ENCODE measurements around the gene TMEM164.
A peak's percentile ranks its signal among the peaks of the same experiment; 100 is the strongest.

TMEM164 gene

DNA sequence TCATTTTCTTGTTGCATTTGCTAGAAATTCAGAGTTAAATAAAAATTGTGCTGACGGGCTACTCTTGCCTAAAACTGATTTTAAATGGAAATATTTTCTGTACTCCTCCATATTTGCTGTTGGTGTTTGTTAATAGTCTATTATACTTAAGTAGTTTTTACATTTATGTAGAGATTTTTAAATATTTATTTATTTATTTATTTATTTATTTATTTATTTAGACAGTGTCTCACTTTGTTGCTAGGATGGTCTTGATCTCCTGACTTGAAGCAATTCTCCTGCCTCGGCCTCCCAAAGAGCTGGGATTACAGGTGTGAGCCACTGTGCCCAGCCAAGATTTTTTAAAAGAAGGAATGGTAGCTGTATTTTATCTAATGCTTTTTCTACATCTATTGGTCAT lies 68.1 kb downstream of the TMEM164 start:
- in situ Hi-C loops (cut with HindIII; ENCODE audit: low pct_unique_long_range_greater_than_20kb, low sequenced_read_pairs), result no loop called here
- TF ChIP-seq JUND (IDR thresholded peaks at IDR 0.05; ENCODE audit: low read depth), result no peak
- no peak for DNase-seq (ENCODE audit: low read depth in 1 of 2, low spot score in 1 of 2)

DNA sequence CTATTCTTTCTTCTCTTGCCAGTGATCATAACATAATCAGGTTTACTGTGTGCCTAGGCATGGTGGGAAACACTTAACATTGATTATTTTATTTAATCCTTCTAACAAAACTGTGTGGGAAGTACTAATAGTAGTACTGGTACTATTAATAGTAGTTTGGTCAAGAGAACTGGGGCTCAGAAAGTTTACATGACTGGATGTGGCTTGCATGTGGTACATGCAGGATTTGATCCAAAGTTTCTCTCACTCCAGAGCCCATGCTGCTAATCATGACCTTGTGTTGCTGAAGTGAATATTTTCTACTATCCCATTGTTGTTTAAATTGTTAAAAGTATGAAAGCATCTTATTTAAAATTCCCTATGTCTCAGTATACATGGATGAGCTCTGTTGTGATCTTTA lies 78.4 kb downstream of the TMEM164 start:
- DNase-seq (ENCODE audit: low read depth in 1 of 2, low spot score in 1 of 2), result no peak
- in situ Hi-C loops (cut with HindIII; ENCODE audit: low pct_unique_long_range_greater_than_20kb, low sequenced_read_pairs), result no loop called here
- TF ChIP-seq JUND (IDR thresholded peaks at IDR 0.05; ENCODE audit: low read depth), result no peak

DNA sequence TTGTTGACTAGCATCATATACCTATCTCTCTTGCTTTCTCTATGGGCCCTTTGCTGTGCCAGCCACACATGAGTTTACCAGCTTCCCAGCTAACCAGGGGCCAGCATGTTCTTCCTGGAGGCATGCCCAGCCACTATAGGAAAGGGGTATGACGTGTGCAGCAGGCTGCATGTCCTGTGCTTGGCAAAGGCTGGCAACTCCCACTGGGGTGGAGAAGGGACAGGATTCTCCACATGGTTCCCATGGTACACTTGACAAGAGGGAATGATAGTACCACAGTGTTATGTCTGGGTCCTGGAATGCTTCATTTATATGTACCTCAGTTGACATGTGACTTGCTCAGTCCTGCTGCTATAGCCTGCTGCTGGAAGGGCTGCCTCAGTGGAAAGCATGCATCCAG lies 78.8 kb downstream of the TMEM164 start:
- no peak for DNase-seq (ENCODE audit: low read depth in 1 of 2, low spot score in 1 of 2)
- in situ Hi-C loops (cut with HindIII; ENCODE audit: low pct_unique_long_range_greater_than_20kb, low sequenced_read_pairs), result no loop called here

DNA sequence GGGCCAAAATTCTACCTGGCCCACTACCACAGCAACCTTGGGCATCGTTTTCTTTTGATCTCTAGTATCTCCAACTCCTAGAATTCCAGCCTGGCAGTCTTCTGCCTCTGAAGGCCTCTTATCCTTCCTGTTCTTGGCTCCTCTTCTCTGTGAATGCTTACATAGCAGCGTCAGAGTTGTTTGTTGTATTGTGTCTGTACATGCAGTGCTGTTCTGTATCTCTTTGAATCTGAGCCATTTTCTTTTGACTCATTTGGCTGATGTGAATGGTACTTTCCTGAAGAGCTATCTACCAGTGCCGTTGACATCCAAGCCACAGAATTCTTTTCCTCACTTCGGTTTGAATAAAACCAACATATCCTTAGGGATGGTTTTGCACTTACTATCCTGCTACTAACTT lies 79.2 kb downstream of the TMEM164 start:
- in situ Hi-C loops (cut with HindIII; ENCODE audit: low pct_unique_long_range_greater_than_20kb, low sequenced_read_pairs), result no loop called here
- TF ChIP-seq JUND (IDR thresholded peaks at IDR 0.05; ENCODE audit: low read depth), result no peak
- DNase-seq (ENCODE audit: low read depth in 1 of 2, low spot score in 1 of 2), result peak in 1 of 2 experiments; percentile 2

More for the DNA sequence above, 78.8 kb downstream of the TMEM164 start:
- no peak for TF ChIP-seq JUND (IDR thresholded peaks at IDR 0.05; ENCODE audit: low read depth)

DNA sequence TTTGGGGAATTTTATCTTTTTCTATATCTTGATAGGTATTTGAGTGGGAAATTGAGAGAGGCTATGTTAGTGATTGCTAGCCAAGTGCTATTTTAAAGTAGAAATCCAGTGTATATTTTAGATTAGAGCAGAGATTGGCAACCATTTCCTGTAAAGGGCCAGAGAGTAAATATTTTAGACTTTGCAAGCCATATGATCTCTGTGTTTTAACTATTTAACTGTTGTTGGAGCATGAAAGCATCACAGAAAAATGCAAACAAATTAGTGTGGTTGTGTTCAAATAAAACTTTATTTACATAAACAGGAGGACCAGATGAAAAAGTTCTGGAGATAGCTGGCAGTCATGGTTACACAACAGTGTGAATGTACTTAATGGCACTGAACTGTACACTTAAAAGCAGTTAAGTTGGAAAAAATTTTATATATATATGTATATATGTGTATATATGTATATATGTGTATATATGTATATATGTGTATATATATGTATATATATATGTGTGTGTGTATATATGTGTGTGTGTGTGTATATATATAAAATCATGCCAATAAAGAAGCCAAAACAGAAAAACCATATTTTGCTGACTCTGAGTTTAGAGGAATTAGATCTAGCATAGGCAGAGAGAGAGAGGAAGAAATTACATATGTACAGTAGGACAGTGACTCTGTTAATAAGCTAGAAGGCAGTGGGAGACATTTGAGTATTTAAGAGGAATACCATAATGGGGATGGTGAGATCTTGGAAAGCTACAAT lies 83.4 kb downstream of the TMEM164 start:
- in situ Hi-C loops (cut with HindIII; ENCODE audit: low pct_unique_long_range_greater_than_20kb, low sequenced_read_pairs), result no loop called here
- TF ChIP-seq JUND (IDR thresholded peaks at IDR 0.05; ENCODE audit: low read depth), result 0 out of 2 replicates have a peak, but pooled peaks have one; percentile 10
- peak in 1 of 2 experiments; percentile 6 for DNase-seq (ENCODE audit: low read depth in 1 of 2, low spot score in 1 of 2)

DNA sequence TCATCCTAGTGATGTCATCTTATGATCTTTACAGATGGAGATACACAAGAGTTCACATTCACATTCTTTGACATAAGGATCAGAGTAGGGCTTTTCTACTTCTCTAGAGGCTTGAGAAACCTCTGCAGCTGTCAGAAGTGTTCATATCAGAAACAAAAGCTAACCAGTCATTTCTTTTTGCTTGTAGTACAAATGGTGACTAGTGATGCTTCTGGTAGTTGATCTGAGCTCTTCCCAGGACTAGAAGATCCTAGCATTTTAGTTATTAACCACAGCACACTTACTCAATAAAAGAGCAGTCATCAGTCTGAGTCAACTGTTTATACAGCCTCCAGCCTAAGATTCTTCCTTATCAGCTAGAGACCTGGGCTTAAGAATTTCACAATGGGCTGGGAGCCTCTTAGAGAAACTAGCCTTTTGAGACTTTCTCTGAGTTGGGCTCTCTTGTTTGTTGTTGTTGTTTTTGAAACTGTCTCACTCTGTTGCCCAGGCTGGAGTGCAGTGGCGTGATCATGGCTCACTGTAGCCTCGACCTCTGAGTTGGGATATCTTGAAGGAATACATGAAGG lies 84.1 kb downstream of the TMEM164 start:
- no peak for DNase-seq (ENCODE audit: low read depth in 1 of 2, low spot score in 1 of 2)
- in situ Hi-C loops (cut with HindIII; ENCODE audit: low pct_unique_long_range_greater_than_20kb, low sequenced_read_pairs), result no loop called here

DNA sequence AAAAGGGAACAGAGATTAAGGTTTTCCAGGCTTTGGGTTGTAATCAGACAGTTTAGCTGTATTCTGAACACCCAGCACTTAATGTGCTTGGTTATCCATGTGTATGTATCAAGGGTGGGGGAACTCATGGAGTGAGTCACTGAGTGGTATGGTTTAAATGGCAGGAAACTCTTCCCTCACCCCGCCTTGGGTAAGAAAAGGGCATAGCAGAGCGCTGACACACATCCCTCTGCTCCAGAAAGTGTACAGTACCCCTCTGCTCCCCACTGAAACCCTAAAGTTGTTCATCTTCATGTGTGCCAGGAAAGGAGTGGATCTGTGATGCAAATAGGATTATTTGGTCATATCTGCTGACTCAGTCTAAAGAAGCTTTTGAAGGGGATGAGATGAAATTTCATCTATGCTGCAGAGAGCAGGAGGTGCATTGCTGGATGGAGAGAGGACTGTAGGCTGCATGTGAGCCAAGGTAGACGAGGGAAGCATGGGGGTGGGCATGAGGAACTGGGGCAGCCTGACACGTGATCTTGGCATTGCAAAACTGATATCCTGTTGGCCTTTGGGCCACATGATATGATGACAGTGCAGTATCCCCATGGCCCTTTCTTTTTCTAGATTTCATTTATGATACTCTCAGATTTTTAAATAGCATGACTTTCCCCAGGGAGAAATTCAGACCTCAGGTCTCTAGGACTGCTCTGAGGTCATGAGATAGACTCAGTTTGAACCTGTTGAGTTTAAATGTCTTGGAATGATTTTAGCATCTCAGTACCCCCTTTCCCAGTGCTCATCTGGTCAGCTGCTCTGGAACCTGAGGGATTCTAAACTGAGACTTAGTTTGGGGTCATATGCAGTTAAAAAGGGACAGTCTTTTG lies 84.8 kb downstream of the TMEM164 start:
- in situ Hi-C loops (cut with HindIII; ENCODE audit: low pct_unique_long_range_greater_than_20kb, low sequenced_read_pairs), result no loop called here
- no peak for TF ChIP-seq JUND (IDR thresholded peaks at IDR 0.05; ENCODE audit: low read depth)
- DNase-seq (ENCODE audit: low read depth in 1 of 2, low spot score in 1 of 2), result no peak

More for the DNA sequence above, 84.1 kb downstream of the TMEM164 start:
- no peak for TF ChIP-seq JUND (IDR thresholded peaks at IDR 0.05; ENCODE audit: low read depth)

DNA sequence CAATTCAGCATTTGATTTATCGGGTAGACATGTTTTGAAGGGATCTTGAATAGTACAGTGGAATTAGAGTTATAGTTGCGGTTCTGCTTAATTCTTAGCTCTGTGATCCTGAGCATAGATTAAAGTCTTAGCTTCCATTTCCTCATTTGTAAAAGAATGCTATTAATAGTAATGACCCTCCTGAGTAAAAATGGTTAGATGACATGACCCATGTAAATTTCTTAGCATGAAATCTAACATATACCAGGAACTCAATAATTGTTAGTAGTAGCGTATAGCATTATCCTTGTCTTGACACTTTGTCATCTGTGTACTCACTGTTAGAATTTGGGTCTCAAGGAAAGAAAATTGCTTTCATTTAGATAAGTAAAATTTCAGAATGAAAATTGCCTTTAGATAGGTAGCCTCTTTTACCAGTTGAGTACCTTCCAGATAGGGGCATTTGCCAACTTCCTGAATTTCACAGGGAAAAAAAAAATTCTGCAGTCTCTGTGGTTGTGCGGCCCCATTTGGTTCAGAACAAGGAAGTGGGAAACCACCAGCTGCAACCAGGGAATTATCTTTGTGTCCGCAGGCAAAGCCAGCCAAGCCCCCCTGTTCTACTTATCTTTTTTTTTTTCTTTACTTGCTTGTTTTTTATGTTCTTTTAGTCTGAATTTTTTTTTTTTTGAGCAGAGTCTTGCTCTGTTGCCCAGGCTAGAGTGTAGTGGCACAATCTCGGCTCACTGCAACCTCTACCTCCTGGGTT lies 86.9 kb downstream of the TMEM164 start:
- TF ChIP-seq JUND (IDR thresholded peaks at IDR 0.05; ENCODE audit: low read depth), result no peak
- in situ Hi-C loops (cut with HindIII; ENCODE audit: low pct_unique_long_range_greater_than_20kb, low sequenced_read_pairs), result no loop called here
- DNase-seq (ENCODE audit: low read depth in 1 of 2, low spot score in 1 of 2), result no peak

DNA sequence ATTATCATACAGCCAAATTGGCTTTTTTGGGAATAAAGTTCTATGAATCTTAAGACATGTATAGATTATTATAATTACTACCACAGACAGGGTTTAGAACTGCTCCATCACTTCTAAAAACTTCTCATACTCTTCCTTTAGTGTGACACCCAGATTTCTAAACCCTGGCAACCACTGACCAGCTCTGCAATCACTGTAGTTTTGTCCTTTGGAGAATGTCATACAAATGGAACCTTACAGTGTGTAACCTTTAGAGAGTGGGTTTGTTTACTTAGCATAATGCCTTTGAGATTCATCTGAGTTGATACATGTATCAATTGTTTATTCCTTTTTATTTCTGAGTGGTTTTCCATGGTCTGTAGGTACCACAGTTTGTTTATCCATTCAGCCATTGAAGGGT lies 95.0 kb downstream of the TMEM164 start:
- no peak for DNase-seq (ENCODE audit: low read depth in 1 of 2, low spot score in 1 of 2)
- in situ Hi-C loops (cut with HindIII; ENCODE audit: low pct_unique_long_range_greater_than_20kb, low sequenced_read_pairs), result no loop called here
- TF ChIP-seq JUND (IDR thresholded peaks at IDR 0.05; ENCODE audit: low read depth), result no peak

DNA sequence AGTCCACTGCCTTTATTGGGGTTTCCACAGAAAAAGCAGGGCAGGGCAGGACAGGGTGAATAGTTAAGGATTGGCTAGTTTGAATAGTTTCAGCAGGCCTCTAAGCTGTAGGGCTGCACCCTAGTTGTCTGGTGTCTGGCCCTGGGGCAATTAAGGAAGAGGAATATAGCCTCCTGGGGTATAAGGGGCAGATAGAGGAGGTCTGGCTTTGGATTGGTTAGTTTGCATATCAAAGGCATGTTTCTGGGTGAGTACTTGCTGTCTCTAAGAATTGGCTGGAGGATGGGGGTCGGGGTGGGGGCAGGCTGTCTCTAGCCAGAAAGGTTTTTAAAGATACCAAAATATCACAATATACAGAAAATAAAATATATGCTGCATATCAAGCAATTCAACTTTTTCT lies 100.4 kb downstream of the TMEM164 start:
- no peak for TF ChIP-seq JUND (IDR thresholded peaks at IDR 0.05; ENCODE audit: low read depth)
- in situ Hi-C loops (cut with HindIII; ENCODE audit: low pct_unique_long_range_greater_than_20kb, low sequenced_read_pairs), result no loop called here
- DNase-seq (ENCODE audit: low read depth in 1 of 2, low spot score in 1 of 2), result no peak

DNA sequence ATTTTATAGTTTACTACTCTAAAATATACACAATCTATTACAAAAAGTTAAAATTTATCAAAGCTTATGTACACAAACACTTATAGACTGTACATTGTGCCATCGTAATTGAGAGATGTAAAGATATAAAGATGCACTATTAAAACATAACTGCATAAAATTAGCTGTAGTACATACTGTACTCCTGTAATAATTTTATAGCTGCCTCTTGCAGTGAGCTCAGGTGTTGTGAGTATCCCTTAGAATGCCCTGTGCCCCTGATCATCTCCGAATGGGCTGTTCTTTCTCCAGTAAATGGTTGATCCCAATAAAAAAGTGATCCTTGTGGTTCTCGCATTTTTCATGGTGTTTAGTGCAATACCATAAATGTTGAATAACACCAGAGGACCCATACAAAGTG lies 101.2 kb downstream of the TMEM164 start:
- no peak for TF ChIP-seq JUND (IDR thresholded peaks at IDR 0.05; ENCODE audit: low read depth)
- DNase-seq (ENCODE audit: low read depth in 1 of 2, low spot score in 1 of 2), result no peak
- in situ Hi-C loops (cut with HindIII; ENCODE audit: low pct_unique_long_range_greater_than_20kb, low sequenced_read_pairs), result no loop called here

DNA sequence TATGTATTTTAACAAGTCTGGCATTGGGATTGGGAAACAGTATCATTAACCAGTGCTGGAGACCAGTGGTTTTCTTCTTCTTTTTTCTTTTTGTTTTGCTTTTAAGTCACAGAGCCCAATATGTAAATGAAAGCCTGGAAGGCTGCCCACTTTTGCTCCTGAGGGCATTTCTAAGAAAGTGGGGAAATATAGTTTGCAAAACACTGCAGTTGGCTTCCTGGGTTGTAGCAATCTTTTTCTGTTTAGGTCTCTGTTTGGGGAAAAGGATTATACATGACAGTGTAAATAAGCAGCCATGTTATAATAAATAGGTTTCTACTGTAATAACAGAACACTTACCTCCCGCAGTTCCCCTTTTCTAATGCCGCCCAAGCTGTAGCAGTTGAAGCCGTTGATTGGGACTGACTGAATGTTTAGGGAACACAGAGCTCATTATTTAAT lies 105.5 kb downstream of the TMEM164 start:
- no peak for TF ChIP-seq JUND (IDR thresholded peaks at IDR 0.05; ENCODE audit: low read depth)
- in situ Hi-C loops (cut with HindIII; ENCODE audit: low pct_unique_long_range_greater_than_20kb, low sequenced_read_pairs), result no loop called here
- no peak for DNase-seq (ENCODE audit: low read depth in 1 of 2, low spot score in 1 of 2)
